Fibroblast of skin of back (primary cell): Measurements from ENCODE around the gene NGRN.
"Not testable (repeated sequence)": the region's sequence is repeated elsewhere in the genome, so short reads cannot be mapped to it uniquely, and the experiment has no call there.

ENCODE experiments used
- DNase-seq: peaks from one replicate; pipeline ENCODE4 v3.0.0-alpha.2; 2013

Gene NGRN

DNA sequence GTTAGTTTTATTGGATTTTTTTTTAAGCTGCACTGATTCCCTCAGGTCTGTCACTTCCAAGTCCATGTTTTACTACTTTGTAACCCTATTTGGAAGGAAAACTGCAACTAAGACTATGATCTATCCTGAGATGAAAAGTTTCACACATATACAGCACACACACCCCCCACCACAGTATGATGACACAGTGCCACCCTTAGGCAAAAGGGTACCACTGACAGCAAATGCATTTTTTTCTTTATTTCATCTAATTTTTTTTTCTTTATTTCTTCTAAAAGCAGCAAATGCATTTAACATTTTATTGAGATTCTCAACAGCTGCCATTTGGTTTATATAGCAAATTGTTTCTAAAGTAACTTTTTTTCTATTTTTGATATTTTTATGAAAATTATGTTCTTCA, 21.2 kb downstream of the NGRN start:
- peak; percentile 58 for DNase-seq

DNA sequence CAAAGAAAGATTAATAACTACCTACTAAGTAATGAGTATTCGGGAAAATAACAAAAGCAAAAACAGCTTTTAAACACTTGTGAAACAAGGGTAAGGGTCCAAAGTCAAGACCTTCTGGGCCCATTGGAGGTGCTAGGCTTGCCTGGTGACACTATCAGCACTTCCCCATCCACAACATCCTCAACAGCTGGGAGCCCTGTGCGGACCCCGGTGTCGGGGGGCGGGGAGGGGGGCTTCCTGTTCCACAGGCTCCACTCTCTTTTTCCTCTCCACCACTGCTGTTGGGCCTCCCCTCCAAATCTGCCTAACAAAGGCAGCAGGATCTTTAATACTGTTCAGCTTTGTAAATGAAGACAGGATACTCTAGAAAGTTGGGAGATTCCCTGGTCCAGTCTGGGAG, 21.6 kb downstream of the NGRN start:
- DNase-seq = no peak

DNA sequence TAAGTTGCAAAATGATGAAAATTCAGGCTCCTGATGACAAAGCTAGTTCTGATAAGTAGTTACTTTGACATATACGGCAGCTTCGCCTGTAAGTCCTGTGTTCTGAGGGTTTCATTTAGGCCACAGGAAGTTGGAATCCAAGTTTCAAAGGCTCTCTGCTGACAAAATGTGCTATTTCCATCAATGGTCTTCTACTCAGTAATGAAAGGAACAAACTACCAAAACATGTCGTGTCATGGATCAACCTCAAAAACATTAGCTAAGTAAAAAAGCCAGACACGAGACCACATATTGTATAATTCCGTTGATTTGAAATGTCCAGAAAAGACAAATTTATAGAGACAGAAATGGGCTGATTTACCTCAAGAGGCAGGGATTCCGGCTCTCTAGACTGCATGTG, 22.5 kb downstream of the NGRN start:
- no peak for DNase-seq

DNA sequence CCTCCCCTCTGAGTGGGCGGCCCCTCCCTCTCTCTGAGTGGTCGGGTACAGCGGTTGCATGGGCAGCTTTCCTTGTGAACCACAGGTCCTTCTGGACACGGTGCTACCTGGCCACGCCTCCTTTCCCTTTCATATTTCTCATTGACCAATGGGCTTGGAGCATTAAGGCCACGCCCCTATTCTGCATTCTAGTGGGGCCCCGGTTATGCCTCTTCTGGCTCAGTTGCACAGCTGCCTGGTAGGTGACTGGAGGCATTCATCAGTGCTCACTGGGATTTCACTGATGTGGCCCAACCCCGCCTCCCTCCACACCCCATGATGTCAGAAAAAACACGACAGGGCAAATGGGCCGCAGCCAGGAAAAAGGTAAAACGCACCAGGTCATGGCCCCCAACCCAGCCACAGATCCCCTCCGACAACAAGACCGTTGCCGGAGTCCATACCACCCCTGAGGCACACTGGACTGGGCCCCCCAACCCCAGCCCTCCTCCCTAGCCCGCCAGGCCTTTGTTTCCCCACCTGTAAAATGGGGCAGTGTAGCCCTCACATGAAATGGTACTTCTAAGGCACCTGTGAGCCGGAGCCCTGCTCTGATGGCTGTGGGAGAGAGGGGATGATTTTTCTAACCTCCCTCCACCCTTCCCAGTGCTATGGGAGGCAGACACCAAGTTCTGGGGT, 26.3 kb downstream of the NGRN start:
- peak; percentile 10 for DNase-seq

DNA sequence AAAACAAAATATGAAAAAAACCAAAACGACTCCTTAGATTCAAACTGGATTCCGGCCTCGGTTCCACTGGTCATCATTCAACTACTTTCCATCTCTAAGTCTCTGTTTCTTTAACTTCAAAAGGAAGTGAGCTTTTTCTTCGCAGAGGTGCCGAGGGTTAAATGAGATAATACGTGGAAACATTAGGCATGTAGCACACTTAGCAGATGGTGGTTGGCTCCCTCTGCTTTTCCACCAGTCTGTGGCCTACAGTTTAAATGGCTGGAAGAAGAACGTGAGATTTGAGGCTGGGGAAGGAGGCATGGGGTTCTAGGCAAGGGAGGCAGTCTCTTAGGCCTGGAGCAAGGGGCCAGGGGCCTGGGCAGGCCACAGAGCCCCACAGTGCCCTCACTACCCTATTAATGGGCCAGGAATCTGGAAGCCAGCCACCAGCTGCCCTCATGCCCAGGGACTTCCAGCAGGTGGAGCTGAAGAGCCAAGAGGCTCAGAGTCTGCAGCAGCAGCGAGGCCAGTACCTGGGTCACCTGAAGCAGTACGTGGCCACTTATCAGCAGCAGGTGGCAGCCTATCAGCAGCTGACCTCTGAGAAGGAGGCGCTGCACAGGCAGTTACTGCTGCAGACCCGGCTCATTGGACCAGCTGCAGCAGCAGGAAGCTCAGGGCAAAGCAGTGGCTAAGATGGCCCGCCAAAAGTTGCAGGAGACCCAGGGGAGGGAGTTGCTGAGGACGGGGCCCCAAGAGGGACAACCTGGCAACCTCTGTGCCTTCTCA, 27.8 kb downstream of the NGRN start:
- peak; percentile 42 for DNase-seq

DNA sequence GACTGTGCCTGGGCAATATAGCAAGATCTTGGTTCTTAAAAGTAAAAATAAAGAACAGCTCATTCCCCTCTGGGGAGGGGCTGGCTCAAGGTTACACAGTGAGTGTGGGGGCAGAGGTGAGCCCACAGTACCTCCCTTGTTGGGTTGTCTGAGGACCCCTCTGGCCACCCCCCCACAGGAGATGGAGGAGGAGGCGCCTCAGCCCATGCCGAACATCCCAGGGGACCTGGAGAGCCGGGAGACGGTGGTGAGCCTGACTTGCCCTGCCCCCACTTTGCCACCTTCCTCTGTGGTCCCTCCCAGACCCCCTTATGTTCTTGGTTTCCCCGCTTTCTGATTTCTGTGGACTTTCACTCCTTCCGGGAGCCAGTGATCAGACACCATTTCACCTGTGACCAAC, 28.7 kb downstream of the NGRN start:
- no peak for DNase-seq

DNA sequence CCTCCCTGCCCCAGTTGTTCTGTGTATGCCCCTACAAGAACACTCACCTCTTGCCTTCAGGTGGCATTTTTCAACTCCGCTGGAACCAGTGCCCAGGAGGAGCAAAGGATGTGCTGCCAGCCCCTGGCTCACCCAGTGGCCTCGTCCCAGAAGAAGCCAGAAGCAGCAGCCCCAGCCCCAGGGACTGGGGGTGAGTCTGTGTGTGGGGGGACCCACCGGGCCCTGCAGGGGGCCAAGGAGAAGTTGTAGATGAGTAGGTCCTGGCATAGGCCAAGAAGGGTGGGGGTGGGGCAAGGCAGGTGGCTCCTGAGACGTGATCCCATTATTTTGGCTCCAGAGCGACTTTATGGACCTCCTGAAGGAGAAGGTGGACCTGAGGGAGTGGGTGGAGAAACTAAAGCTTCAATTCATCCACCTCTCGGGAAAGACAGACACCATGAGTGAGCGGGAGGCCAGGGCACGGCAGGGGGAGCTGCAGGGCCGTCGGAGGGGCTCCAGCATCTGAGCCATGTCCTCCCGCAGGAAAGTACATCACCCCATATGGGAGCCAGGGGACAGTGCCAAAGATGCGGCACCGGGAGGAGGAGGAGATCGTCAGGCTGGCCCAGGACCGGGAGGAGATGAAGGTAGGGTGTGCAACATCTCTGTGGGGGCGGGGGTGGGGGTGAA, 29.3 kb downstream of the NGRN start:
- DNase-seq = no peak

DNA sequence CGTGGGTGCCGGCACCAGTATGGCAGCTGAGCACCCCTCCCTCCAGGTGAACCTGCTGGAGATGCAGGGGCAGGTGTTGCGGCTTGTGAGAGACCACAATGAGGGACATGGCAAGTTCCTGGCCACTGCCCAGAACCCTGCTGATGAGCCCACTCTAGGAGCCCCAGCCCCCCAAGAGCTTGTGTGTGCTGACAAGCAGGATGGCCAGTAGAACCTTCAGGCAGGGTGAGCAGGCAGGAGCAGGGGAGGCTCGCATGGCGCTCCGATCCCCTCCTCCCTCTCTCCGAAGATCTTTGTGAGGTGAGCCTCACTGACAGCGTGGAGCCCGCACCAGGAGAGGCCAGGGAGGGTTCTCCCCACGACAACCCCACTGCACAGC, 29.8 kb downstream of the NGRN start:
- no peak for DNase-seq

DNA sequence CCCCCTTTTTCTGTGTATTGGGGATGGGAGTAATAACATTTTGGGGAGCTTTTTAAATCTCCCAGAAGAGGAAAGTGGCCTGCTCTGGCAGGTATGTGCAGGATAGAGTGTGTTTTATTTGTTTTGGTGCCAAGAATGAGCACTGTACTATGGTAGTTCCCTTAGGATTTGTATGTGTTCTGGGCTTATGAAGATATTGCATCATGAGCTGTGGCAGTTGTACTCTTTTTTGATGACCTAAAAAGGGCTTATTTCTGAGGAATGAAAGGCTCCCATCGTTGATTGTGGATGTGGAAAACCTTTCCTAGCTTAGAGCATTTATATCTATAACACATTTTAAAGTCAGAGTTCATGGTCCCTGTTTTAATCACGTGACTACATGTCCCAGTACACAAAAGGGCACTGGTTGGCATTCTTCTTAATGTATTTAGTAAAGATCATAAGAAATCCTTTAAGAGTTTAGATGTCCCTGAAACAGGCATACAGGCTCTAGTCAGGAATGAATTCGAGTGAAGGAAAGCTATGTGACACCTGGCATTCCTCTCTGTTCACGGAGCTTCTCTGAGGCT, 30.9 kb downstream of the NGRN start:
- peak; percentile 17 for DNase-seq

DNA sequence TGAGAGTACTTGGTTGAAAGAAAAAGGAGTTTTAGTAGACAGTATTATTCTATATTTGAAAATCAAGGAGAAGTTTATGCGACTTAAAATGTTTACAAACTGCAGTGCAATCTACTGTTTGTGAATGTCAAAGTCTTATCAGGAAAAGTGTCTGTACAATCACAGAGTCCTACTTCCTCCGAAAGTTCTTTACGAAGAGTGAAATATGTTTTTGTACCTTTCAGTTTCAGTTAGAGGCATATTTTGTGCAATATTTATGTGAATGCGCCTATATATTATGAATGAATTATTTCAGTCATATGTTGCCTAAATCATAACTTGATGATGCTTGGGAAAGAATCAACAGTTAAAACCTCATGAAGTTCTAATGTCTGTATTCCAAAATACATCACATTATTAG, 31.5 kb downstream of the NGRN start:
- no peak for DNase-seq

DNA sequence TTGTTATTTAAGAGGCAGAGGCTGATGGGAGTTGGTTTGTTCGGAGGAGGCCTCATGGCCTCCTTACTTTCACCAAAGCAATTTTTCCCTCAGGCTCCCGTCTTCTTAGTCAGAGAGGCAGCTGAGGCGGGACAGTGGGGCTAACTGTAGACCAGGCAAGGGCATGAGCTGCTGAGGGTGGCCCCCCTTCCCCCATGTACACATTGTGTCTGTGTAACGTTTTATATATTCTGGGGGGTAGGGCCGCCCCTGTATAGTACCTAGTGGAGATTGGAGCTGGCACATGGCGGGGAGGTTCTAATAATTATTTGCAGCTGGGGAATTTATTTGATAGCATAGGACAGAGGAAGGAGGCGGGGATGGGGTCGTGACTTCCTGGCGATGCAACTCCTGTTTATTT, 35.1 kb downstream of the NGRN start:
- DNase-seq = no peak

DNA sequence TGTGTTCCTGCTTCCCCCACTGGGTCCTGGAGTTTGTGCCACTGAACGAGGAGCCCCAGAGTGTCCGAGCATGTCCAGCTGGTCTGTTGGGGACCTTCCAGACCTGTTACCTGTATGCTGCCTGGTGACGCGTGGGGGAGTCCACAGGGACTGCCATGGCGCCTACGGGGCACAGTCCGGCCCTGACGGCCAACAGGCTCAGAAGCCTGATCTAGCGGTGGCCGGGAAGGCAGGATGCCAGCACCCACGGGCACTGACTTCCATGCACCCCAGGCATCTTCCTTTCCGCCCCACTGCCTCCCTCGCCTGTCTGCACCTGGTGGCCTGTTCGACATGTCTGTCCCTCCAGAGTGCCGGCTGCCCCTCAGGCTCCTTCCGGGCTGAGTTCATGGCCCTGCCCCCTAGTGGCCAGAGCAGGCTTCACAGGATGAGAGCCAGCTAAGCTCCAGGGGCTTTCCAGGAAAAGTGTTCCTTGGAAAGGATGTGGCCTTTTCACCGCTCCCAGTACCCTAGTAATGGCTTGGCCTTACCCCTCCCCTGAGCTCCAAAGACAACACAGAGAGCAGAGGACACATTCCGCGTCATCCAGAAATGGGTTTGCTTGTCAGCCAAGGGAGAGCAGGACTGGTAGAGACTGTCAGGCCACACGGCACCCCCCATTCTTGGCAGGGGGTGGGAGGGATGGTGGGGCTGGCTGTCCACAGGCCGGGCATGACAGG, 35.7 kb downstream of the NGRN start:
- DNase-seq = peak; percentile 50

DNA sequence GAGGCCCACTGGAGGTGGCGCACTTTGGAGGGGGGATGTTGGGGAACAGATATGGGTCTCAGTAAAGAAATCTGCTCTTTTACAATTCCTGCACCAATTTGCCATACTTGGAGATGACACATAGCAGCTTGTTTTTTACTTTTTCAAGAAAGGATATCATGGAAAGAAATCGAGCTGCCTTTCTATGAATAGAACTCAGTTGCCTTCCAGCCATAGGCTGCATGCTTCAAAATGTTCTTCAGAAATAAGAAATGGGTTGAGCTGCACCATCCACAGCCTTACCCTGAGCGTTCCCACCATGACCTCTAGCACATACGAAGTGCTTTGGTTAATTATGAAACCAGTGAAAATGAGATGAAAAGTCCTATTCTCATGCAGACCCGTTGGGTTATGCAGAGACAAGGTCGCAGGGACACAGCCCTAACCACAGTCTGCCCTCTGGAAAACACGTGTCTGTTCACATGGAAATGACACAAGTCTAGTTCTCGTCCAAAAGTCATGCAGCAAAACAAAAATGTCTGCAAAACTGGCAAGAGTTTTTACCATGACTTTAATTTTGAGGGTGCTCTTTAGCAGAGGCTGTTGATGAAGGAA, 36.3 kb downstream of the NGRN start:
- no peak for DNase-seq

DNA sequence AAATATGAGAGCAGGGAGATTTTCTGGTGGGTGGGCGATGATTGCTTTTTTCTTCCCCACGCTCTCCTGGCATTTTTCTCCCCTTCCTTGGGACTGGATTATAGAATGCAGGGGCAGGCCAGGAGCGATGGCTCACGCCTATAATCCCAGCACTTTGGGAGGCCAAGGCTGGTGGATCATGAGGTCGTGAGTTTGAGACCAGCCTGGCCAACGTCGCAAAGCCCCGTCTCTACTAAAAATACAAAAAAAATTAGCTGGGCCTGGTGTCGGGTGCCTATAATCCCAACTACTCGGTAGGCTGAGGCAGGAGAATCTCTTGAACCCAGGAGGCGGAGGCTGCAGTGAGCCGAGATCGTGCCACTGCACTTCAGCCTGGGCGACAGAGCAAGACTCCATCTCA, 39.9 kb downstream of the NGRN start:
- DNase-seq = not testable (repeated sequence)

DNA sequence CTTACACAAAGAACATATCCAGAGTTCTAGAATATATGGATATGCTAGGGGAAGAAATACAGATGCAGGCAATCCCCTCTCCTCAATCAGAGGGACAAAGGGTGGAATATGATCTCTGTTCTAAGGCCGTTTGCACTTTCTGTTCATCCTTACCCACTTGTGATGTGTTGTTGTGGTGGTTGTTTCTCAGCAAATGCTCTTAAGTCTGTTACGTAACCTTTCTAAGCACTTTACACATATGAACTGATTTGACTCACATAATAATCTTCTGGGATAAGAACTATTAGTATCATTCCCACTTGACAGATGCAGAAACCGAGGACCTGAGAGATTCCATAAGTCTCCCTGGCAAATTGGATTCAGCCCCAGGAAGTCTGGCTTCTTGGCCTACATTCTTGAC, 40.5 kb downstream of the NGRN start:
- no peak for DNase-seq

DNA sequence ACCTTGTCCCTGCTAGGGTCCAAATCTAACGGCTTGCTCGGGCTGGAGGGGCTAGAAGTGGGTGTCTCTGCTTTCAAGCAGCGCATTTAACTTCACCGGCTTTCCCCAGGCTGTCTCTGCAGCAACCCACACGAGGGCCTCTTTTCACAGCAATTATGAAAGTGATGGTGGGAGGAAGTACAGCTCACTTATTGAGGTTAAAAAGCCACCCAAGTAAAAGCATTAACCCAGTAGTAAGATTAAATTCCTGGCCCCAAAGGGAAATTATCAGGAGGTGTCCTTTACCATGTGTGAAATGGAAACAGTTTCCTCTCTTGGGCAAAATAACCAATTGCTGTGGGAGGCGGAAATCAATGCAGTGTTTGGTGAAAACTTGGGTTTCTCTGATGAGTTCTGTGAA, 41.1 kb downstream of the NGRN start:
- no peak for DNase-seq

DNA sequence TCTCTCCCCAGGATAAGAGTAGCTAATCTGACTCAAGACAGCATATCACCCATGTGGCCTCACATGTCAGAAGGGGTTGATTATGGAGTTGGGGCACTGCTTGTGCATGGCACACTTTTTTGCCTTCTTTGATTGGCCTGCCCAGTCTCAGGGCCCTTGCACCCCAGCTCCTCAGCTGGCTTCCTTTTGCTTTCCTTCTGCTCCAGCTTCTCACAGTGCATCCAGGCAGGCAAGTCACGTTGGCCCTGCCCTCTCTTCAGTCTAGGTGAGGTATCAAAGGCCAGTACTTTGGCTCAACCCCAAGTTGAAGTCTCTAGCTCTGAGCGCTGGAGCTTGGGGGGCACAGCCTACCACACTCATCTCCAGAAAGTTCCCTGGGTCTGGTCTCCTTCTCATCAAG, 42.2 kb downstream of the NGRN start:
- no peak for DNase-seq

DNA sequence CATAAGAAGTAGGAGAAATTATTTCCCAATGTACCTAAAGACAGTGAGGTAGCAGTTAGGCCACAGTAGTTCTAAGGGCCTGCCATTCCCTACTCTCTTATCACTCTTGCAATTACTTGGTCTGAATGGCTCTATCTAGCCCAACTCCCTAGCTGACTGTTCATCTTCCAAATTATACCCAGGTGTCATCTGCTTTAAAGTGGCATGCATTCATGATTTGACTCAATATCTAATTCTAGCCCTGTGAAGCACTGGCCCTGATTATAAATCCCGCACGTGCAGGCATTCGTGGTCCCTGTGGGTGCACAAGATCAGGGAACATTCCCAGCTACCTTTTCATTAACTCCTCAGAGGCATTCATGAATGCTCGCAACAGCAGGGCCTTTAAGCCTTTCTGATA, 43.5 kb downstream of the NGRN start:
- DNase-seq = no peak

DNA sequence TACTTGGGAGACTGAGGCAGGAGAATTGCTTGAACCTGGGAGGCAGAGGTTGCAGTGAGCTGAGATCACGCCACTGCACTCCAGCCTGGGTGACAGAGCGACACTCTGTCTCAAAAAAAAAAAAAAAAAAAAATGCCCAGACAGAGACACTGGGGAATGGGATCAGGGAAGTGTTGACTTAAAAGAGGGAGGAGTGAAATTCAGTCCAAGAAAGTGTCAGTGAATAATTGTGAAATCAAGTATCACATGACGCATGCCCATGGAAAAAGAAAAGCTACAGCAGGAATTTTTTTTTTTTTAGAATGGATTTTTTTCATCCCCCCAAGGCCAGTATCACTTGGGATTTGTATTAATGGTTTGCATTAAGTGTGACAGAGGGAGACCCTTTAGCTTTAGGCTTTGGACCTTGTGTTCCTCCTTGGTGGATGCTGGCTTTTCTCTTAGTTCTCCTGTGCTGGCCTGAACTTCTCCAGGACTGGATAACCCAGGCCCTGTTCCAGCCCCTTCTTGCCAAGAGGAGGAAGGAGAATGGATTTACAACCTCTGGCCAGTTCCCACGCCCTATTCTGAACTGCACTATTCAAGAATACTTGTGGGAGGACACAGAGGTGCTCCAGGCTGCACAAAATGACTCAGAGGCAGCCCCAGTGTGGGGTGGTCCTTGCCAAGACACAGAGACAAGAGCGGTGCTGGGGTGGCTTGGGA, 50.0 kb downstream of the NGRN start:
- peak; percentile 64 for DNase-seq

DNA sequence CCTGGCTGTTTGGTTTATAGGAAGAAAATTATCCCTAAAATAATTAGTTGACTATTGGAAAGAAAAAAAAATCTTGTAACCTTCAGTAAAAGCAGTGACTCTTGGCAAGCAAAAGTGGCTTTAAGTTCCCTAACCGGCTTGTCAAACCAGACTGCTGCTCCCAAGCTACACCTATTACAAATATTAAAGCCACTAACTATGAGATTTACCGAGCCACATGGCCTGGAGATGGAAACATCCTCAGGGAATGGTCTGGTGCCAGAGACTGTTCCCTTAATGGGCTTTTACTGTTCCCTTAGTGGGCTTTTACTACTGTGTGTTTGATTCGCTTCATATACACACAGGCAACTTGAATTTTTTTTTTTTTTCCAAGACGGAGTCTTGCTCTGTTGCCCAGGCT, 50.7 kb downstream of the NGRN start:
- DNase-seq = no peak

DNA sequence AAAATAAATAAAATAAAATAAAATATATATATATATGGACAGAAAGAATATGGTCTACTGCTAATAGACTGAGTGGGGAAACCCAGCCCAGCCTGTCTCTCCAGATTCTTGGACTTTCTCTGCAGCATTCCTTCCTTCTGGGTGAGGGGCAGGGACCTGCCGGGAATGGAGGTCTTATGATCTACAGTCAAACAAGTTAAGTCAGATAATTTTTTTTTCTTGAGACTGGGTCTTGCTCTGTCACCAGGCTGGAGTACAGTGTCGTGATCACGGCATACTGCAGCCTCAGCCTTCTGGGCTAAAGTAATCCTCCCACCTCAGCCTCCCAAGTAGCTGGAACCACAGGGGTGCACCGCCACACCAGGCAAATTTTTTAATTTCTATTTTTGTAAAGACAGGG, 53.1 kb downstream of the NGRN start:
- no peak for DNase-seq
